SW 1271 (cell line): ENCODE measurements around the gene CCNB2.
"Not testable (repeated sequence)": the region's sequence is repeated elsewhere in the genome, so short reads cannot be mapped to it uniquely, and the experiment has no call there.

ENCODE experiments used
- DNase-seq, 2 experiments: peaks; one replicate each; lab custom pipeline; 2025; lab: John Stamatoyannopoulos, UW

The CCNB2 gene

GRCh38 chr15:59104912-59105732 lies at the start of gene CCNB2:
Gene CCNB2 (plus strand): TSS chr15:59105146. CDS start chr15:59105269, 123 bp downstream.
- DNase-seq = peak; percentile 89 to 96

- no peak for DNase-seq
Measured at GRCh38 chr15:59059076-59059597, 45.8 kb upstream of the CCNB2 start.

- no peak for DNase-seq
Measured at GRCh38 chr15:59060348-59060747, 44.6 kb upstream of the CCNB2 start.

- DNase-seq = no peak
Measured at GRCh38 chr15:59063042-59063441, 41.9 kb upstream of the CCNB2 start.

- DNase-seq = no peak
Measured at GRCh38 chr15:59069430-59069829, 35.5 kb upstream of the CCNB2 start.

GRCh38 chr15:59074607-59075006 lies 30.3 kb upstream of the CCNB2 start:
- DNase-seq = no peak

GRCh38 chr15:59087731-59088130 lies 17.2 kb upstream of the CCNB2 start:
- no peak for DNase-seq

- no peak for DNase-seq
Measured at GRCh38 chr15:59094077-59094476, 10.9 kb upstream of the CCNB2 start.

- DNase-seq = no peak
Measured at GRCh38 chr15:59096429-59096828, 8.5 kb upstream of the CCNB2 start.

GRCh38 chr15:59099162-59099685 lies 5.7 kb upstream of the CCNB2 start:
- no peak for DNase-seq

- no peak for DNase-seq
Measured at GRCh38 chr15:59104602-59104911, 389 bp upstream of the CCNB2 start.

- no peak for DNase-seq
Measured at GRCh38 chr15:59105854-59106253, 908 bp downstream of the CCNB2 start.

- no peak for DNase-seq
Measured at GRCh38 chr15:59111251-59111650, 6.3 kb downstream of the CCNB2 start.

GRCh38 chr15:59115047-59115446 lies 10.1 kb downstream of the CCNB2 start:
- no peak for DNase-seq

GRCh38 chr15:59116141-59116540 lies 11.2 kb downstream of the CCNB2 start:
- no peak for DNase-seq

GRCh38 chr15:59116771-59117170 lies 11.8 kb downstream of the CCNB2 start:
- DNase-seq = no peak

- no peak for DNase-seq
Measured at GRCh38 chr15:59119625-59120024, 14.7 kb downstream of the CCNB2 start.

GRCh38 chr15:59120937-59121336 lies 16.0 kb downstream of the CCNB2 start:
- no peak for DNase-seq

GRCh38 chr15:59124261-59124660 lies 19.3 kb downstream of the CCNB2 start:
- no peak for DNase-seq

- not testable (repeated sequence) for DNase-seq
Measured at GRCh38 chr15:59125683-59126082, 20.7 kb downstream of the CCNB2 start.

- DNase-seq = not testable (repeated sequence)
Measured at GRCh38 chr15:59127255-59127654, 22.3 kb downstream of the CCNB2 start.

- DNase-seq = no peak
Measured at GRCh38 chr15:59131456-59131855, 26.5 kb downstream of the CCNB2 start.

GRCh38 chr15:59131969-59132562 lies 27.1 kb downstream of the CCNB2 start:
- no peak for DNase-seq
